LHCN-M2 (cell line): ENCODE data around the gene PLXNB2. TPM values are rescaled to one million over a fixed set of nuclear protein-coding genes. Genes with fewer than 3 reads are reported as not detected.

ENCODE experiments used
- DNase-seq: peaks from one replicate; pipeline ENCODE4 v3.0.0-alpha.2; 2012; ENCODE audit warnings: low read depth
- total RNA-seq: library from RNA; depleted of rRNA; stranded (reverse); fragments of >200 nt; gene quantifications from 2 replicates; pipeline ENCODE4 v1.2.3, GENCODE V29; 2014

PLXNB2 gene
- total RNA-seq, 1 experiment from 2014 or later: 148 TPM

GRCh38 chr22:50267591-50268390 lies 39.7 kb downstream of the PLXNB2 start:
- DNase-seq: no peak

- DNase-seq: no peak
Observed at GRCh38 chr22:50266994-50267393, 40.5 kb downstream of the PLXNB2 start.

DNA sequence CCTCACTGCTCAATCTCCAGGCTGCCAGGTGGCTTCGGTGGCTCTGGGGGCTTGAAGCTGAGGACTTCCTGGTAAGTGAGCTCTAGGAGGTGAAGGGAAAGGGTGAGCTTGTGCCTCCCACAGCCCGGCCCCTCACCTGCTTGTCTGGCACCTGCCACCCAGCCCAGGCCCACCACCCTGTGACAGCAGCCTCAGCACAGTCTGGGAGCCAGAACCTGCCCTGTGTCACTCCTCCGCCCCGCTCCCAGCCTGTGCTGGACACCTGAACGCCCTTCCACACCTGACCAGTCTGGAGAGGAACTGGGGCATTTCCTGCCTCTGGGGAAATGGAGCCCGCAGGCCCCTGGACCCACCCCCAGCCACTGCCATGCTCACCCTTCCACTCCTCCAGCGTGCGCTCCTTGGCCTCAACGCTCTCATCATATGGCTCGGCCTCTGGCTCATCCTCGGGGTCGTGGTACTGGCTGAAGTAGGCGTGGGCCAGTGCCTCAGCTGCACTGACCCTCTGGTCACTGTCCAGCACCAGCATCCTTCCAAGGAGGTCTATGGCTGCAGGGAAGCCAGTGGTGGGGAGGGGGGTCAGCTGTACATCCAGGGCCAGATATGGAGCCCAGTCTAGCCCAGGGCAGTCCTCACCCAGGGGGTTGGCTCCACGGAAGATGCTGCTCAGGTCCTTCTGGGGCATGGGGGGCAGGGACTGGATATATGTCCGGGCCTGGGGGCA lies 42.3 kb downstream of the PLXNB2 start:
- no peak for DNase-seq

DNA sequence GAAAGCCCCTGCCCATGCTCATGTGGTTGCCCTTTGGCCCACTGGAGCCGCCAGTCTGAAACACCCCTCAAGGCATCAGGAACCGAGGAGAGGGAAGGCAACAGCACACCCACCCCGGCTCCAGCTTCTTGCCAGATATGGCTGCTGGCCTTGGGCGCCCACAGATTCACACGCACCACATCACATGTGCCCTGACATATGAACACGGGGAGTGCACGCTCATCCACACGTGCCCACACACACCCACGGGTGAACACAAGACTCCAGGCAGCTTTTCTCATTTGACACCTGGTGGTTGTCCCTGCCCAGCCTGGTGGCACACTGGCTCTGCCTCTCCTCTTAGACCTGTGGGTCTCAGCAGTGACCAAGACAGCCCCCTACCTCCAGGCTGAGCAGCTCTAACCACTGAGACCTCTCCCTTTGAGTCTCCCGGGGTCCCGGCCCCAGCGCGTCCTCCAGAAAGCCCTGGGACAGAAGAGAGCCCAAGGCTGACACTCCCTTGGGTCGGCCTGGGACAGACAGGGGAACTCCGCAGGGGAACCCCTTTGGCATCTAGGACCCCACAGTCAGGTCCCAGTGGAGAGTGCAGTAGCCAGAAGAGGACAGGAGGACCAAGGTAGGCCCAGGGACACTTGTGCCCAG lies 43.2 kb downstream of the PLXNB2 start:
- no peak for DNase-seq

DNA sequence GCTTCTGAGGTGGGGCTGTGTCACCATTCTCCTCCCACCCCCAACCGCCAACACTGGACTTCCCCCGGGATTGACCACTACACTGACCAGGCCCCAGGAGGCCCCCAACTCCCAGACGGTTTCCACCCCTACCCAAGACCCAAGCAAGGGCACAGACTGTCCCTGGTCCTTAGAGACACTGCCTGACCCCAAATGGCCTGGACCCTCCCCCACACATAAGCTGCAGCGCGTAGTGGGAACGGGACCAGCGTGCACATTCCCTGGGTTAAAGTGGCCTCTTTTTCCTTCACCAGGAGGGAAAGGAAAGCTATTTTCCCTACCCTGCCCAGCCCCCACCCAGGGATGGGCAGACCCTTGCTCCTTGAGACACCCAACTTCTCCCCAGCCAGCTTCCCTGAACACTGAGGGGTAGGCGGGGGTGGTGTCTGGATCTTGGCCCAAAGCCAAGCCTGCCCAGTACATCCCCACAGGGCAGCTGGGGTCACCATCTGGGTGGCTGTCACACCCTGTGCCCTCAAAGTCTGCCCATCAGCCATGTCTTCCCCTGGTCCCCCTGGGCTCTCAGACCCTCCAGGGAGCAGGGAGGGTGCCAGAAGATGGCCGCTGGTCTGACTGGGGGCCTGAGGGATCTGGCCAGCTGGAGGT lies 44.4 kb downstream of the PLXNB2 start:
- DNase-seq: no peak

DNA sequence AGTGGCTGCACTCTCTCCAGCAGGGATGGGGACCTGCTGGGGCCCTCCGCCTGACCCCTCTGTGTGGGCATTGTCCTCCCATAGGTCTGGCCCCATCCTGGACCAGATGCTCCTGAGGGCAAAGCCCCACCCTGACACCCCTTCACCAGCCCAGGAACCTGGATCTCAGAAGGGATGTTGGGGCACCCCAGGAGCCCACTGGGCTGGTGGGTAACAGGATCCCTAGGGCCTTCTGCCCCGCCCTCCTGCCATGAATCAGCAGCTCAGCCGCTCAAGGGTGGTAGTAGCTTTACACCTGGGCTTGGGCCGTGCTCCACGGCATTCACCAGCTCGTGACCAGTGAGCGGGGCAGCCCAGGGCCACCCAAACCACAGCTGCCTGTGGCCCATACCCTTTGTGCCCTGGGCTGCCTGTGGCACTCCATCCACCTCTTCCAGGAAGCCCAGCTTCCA lies 45.0 kb downstream of the PLXNB2 start:
- no peak for DNase-seq

DNA sequence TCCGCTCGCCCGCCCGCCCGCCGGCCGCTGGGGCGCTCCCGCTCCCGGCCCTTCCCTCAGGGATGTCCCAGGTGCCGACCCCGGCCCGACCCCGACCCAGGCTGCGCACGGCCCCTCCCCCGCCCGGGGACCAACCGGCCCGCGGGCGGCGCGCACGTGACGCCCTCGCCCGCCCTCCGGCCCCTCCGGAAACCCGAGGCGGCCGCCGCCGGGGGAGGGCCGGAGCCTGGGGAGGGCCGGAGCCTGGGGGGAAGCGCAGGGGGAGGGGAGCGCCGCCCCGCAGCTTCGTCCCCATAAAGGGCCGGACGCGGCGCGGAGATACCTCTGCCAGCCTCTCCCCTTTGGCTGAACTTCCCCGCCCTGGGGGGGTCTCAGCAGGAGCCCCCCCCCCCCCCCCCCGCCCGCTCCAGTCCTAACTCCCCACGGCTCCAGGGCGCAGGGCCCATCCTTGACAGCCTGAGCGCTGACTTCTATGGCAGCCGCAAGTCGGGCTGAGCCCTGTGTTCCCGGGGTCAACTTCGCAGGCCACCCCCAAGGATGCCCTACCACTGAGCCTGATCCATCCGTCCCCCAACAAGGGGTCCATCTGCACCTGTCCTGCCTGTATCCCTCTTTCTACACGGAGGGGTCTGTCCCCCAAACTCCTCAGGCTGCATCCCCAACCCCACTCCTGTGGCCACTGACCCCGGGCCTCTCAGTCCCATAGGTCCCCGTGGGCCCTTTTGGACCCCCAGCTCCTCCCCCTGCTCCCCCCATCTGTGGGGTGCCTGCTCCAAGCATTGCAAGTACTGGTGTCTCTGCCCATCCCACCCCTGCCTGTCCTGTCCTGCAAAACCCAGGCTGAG lies 45.6 kb downstream of the PLXNB2 start, which contains the start of gene MAPK12:
Gene MAPK12 (minus strand): TSS at position 69 of the 845 bp plus-strand sequence. CDS start 174 bp downstream, outside the sequence.
- no peak for DNase-seq

DNA sequence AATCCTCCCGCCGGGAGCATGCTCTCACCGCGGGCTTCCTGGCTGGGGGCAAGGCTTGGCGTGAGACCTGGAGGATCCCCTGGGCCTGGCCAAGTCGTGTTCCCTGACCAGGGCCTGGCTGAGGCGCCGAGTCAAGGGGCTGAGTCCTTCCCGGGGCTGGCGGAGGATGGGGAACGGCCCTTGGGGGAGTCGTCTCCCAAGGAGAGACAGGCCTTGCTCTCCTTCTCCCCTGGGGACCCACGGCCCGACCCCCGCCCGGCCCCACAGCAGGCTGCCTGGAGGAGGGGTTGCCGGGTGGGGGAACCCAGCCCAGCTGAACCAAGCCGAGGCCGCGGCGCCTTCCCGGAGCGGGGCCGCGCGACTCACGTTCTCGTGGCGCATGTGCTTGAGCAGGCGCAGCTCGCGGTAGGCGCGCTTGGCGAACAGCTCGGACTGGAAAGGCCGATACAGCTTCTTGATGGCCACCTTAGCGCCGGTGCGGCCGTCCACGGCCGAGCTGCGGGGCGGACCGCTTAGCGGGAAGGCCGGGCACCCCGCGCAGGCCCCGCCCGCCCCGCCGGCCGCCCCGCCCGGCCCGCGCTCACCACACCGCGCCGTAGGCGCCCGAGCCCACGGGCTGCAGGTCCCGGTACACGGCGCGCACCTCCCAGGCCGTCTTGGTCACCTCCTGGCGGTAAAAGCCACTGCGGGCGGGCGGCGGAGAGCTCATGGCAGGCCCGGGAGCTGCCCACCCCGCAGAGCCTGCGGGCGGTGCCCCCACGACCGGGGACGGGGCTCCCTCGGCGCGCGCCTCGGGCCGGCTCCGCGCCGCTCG lies 46.4 kb downstream of the PLXNB2 start:
- no peak for DNase-seq

DNA sequence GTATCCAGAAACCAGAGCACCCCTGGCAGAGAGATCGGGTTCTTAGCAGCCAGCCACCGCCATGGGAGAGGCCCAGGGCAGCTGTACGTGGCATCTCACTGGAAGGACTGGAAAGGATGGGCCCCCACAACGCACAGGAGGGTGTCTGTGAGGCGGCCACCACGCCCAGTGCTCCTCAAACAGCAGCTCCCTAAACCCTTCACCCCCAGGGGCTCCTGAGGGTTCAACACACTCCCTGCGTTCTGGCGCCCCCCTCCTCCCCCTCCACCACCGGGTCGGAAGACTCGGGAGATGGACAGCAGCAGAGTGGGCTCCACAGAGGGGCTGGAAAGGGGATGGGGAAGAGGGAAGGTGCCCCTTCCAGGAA lies 47.0 kb downstream of the PLXNB2 start:
- no peak for DNase-seq

DNA sequence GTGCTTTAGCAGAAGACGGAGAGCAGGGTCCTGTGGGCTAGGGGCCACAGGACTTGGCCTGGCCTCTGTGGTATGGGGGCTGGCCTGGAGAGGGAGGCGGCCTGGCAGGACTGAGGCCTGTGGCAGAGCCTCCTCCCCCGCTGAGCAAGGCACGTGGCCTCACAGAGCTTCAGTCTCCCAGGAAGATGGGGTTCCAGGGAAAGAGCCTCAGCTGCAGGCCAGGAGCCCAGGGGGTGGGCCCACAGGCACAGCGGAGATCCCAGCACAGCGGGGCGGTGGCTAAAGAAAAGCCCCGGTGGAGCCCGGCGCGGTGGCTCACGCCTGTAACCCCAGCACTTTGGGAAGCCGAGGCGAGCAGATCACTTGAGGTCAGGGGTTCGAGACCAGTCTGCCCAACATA lies 48.1 kb downstream of the PLXNB2 start:
- DNase-seq: no peak

- DNase-seq: no peak
Observed at GRCh38 chr22:50258361-50259292, 48.8 kb downstream of the PLXNB2 start.

- no peak for DNase-seq
Observed at GRCh38 chr22:50257451-50258360, 49.7 kb downstream of the PLXNB2 start.

DNA sequence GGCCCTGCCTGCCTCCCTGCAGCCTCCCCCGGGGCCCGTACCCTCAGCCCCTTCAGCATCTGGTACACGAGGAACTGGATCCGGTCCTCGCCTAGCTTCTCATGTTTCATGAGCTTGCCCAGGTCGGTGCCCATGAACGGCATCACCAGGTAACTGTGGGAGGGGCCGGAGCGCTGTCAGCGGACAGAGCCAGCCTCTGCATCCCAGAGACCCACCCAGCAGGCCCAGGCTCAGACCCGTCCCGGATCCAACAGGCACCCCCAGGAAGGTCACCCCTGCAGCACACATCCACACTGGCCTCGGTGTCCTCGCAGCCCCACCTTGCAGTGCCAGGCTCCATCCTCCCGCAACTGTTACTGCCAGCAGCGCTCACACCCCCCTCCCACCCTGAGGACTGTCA lies 50.4 kb downstream of the PLXNB2 start:
- no peak for DNase-seq

DNA sequence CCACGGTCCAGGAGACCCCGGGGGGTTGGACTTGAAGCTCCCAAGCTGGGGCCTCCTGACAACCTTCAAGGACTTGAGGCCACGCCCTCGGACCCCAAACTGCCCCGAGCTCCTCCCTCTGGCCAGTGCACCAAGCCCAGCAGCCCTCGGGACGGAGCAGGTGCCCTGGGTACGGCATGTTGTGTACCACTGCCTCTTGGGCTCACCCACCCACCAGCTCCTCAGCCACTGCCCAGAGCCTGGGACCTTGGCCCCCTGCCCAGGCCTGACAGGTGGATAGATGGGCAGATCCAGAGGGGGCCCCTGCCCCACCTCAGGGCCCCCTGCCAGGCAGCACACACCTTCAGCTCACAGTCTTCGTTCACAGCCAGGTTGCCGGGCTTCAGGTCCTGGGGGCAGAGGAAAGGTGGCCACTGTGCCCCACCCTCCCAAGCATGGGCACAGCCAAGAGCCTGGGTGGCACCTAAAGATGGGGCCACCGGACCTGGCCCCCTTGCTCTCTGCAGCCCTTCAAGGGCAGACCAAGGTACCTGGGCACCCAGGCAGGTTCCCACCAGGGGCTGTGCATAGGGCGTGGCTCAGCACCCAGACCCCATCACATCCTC lies 51.1 kb downstream of the PLXNB2 start:
- no peak for DNase-seq

- DNase-seq: no peak
Observed at GRCh38 chr22:50255607-50256006, 51.8 kb downstream of the PLXNB2 start.

- DNase-seq: no peak
Observed at GRCh38 chr22:50255099-50255498, 52.3 kb downstream of the PLXNB2 start.

- DNase-seq: no peak
Observed at GRCh38 chr22:50253941-50254340, 53.5 kb downstream of the PLXNB2 start.
